Transverse colon (tissue), 4 donors: Measurements from ENCODE around the gene NCOA5.

ENCODE experiments used
- EP300 ChIP-seq: sonication (generic); formaldehyde crosslinking; IDR thresholded peaks from one replicate; pipeline ENCODE4 v1.6.1; 2017; ENCODE audit warnings: antibody characterized with exemption, low read depth
- POLR2A ChIP-seq: fragments of 450-650 bp; IDR thresholded peaks from one replicate; pipeline ENCODE4 v1.6.1; 2016; ENCODE audit warnings: antibody characterized with exemption, mild to moderate bottlenecking, moderate library complexity
- POLR2AphosphoS5 ChIP-seq, 3 donors: sonication (generic); formaldehyde crosslinking; IDR thresholded peaks; one replicate each; pipeline ENCODE4 v1.6.1; 2016; ENCODE audit warnings: antibody characterized with exemption in 3 of 3
- TF ChIP-seq, protein P1 (sequence below), 5 experiments: fragments of 200-600 bp in 3 of 5; fragments of 450-650 bp in 2 of 5; sonication (generic) in 3 of 5; IDR thresholded peaks; 1 replicate in 2 of 5; 2 replicates in 3 of 5; pipeline ENCODE4 v1.5.1; 2016 to 2017; ENCODE audit warnings: antibody characterized with exemption in 5 of 5, inconsistent platforms in 3 of 5, mild to moderate bottlenecking in 2 of 5, moderate library complexity in 1 of 5

DNA sequence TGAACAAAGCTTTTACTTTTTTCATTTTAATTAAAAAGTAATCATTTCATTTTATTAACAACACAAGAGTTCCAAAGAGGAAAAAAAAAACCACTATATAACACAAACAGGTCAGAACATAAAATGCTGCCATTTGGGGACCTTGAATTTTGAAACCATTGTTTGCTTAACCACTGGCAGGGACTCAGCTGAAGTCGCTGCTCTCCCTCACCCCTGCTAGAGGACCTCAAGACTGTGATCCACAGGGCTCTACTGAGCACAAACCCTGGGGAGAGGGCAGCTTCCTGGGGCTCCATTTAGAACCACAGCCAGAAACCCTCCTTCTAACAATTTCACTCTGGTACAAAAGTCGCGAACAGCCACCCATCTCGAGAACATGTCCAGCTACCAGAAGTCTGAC, 28.8 kb downstream of the NCOA5 start:
- TF ChIP-seq, protein P1, sequence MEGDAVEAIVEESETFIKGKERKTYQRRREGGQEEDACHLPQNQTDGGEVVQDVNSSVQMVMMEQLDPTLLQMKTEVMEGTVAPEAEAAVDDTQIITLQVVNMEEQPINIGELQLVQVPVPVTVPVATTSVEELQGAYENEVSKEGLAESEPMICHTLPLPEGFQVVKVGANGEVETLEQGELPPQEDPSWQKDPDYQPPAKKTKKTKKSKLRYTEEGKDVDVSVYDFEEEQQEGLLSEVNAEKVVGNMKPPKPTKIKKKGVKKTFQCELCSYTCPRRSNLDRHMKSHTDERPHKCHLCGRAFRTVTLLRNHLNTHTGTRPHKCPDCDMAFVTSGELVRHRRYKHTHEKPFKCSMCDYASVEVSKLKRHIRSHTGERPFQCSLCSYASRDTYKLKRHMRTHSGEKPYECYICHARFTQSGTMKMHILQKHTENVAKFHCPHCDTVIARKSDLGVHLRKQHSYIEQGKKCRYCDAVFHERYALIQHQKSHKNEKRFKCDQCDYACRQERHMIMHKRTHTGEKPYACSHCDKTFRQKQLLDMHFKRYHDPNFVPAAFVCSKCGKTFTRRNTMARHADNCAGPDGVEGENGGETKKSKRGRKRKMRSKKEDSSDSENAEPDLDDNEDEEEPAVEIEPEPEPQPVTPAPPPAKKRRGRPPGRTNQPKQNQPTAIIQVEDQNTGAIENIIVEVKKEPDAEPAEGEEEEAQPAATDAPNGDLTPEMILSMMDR (IDR thresholded peaks at IDR 0.05) = no peak
- TF ChIP-seq POLR2AphosphoS5 (IDR thresholded peaks at IDR 0.05) = no peak
- no peak for TF ChIP-seq POLR2A
- TF ChIP-seq EP300 = no peak
